ENCODE data around the gene DRC7.

Gene DRC7, protein sequence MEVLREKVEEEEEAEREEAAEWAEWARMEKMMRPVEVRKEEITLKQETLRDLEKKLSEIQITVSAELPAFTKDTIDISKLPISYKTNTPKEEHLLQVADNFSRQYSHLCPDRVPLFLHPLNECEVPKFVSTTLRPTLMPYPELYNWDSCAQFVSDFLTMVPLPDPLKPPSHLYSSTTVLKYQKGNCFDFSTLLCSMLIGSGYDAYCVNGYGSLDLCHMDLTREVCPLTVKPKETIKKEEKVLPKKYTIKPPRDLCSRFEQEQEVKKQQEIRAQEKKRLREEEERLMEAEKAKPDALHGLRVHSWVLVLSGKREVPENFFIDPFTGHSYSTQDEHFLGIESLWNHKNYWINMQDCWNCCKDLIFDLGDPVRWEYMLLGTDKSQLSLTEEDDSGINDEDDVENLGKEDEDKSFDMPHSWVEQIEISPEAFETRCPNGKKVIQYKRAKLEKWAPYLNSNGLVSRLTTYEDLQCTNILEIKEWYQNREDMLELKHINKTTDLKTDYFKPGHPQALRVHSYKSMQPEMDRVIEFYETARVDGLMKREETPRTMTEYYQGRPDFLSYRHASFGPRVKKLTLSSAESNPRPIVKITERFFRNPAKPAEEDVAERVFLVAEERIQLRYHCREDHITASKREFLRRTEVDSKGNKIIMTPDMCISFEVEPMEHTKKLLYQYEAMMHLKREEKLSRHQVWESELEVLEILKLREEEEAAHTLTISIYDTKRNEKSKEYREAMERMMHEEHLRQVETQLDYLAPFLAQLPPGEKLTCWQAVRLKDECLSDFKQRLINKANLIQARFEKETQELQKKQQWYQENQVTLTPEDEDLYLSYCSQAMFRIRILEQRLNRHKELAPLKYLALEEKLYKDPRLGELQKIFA

DNA sequence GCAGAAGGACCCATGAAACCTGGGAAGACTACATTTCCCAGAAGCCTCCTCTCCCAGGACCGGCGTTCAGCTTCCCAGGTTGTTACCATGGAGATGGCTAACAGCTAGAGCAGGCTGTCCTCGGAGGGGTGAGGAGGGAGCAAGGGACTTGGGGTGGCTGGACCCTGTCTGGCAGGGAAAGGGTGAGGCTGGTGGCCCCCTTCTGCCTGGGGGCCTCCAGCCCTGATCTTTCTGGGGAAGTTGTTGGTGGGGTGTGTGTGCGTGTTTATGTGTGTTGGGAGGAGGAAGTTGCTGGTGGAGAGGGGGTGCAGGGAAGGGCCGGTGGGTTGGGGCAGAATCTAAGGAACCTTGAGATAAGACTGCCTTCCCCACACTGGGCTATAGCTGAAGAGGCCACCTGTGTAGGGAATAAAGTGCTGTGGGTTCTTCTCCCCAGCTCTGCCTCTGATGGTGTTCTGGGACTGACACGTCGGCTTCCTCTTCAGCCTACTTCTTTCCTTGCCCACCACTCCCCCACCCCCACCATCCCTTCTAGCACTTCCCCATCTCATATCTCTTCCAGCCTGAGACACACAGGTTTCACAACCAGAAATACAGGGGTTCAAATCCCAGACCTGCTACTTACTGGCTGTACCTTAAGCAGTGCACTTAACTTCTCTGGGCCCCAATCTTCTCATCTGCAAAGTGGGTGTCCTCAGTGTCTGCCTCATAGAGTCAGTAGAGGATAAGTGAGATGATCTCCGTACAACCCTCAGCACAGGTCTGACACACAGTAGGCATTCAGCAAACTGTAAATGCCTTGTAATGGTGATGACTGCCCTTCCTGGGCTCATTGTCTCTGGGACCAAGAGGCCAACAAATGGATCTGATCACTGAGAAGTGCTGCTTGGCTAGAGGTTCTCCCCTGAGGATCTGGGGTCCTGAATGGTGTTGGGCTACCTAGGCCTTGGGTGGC lies at the start of gene DRC7:
DRC7 (plus strand) TSS at position 82 of the 955 bp plus-strand sequence. CDS start 3,144 bp downstream, outside the sequence.
- peak; percentile 61 to 76 for DNase-seq

DNA sequence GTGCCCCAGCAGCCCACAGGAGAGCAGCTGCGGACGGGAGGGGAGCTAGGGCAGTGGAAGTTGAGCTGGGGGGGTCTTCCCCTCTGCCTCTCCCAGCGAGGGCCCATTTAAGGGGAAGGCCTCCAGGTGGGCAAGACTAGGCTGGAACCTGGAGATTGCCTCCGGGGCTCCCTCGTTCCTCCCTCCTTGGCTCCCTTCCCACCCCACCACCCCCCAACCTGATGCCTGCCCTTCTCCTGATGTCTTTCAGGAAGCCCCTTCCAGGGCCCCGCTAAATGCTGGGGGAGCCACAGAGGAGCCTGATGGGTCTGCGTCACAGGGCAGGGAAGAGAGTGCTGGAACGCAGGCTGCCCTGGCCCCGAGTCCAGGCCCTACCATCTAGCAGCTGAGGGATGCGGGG lies 49.4 kb upstream of the DRC7 start:
- DNase-seq: no peak

DNA sequence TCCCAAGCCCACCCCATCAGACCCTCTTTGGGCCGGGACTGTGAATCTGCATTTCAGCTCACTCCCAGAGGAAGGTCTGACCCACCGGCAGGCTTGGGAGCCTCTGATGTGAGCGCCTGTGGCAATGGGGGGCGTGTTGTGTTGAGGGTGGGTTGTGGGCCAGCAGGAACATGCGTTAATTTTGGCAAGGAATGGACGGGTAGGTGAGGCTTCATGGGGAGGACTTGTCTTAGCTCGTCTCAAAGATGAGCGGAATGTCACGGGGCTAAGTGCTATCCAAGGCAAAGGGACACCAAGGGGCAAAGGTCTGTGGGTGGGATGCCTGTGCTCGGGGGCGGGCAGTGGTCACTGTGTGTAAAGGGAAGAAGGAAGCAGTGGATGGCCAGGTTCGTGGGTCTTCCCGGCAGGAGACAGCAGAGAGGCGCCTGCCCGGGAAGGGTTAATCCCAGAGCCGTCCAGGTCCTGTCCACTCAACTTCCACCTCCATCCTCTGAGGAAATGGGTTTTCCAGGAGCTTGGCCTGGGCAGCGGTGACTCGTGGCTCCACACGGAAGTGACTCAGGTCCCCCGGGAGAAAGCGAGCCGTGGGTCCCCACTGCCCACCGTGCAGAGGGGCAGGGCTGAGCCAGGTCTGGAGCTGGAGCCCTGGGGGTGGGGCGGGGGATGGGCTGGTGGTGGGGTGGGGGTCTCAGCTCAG lies 48.8 kb upstream of the DRC7 start:
- no peak for DNase-seq

DNA sequence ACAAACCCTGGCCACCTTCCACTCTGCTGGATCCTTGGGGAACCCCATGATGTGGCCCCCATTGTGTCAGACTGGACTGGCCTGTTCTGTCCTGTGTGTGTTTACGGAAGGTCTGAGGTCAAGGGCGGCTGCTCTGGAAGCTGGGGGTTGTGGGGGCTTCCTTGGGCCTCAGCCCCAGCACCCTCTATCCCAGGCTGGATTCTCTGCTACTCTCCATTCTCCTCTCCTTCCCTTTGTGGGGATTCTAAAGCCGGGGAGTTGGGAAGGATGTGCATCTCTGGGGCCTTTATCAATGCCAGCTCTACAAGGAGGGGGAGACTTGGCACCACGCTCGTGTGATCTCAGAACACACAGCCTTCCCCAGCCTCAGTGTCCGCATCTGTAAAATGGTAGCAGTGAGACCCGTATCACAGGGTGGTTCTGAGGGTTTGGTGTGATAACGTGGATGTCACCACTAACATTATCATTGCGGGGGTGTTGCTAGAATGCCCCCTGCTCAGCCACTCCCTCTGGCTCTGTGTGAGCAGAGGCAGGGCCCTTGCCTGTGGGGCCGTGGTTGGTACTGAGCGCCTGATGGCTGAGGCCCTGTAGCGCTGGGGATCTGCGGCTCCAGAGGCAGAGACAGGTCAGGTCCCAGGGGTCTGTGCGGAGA lies 48.1 kb upstream of the DRC7 start:
- DNase-seq: no peak

DNA sequence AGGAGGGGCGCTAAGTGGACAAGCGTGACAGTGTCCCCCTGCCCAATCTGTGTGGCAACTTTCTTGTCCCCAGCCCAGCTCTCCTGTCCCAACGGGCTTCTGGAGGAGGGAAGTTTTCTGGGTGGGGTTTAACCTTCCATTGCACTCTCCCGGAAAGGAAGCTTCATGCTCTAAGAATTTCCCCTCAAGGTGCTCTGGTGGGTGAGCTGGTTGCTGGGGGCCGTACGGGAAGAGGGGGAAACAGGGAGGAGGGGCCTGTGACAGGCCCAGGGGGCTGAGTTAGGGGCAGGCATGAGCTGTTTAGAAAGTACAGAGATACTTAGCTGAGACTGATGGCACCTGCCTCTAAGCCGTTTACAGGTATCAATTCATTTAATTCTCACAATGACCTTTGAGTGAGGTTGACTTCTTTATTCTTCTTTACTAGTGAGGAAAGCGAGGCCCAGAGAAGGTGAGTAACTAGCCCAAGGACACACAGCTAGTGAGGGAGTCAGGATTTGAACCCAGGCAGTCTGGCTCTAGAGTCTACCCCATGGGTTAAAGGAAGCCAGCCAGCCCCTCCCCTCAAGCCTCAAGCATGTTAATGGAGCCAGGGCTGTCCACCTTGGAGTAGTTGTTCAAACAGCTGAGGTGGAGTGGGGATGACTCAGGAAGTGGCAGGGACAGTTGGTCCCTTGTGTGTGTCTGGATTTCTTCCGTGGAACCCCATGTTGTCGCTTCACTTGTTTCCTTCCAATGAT lies 47.3 kb upstream of the DRC7 start:
- DNase-seq: no peak

DNA sequence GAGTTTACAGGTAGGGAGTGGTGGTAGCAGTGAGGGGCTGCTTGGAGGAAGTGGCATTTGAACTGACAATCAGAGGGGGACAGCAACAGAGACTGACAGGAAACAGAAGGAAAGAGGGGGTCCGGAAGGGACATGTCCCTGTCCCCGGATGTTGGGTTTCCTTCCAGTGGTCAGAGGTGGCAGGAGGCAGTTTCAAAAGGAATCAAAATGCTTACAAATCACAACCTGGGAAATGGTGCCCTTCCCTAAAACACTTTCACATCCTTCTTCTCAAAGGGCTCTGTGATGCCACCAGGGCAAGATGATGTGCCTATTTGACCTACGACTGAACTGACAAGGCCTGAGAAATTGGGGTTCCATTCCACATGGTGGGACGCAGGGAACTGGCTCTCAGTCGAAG lies 46.5 kb upstream of the DRC7 start:
- DNase-seq: no peak

DNA sequence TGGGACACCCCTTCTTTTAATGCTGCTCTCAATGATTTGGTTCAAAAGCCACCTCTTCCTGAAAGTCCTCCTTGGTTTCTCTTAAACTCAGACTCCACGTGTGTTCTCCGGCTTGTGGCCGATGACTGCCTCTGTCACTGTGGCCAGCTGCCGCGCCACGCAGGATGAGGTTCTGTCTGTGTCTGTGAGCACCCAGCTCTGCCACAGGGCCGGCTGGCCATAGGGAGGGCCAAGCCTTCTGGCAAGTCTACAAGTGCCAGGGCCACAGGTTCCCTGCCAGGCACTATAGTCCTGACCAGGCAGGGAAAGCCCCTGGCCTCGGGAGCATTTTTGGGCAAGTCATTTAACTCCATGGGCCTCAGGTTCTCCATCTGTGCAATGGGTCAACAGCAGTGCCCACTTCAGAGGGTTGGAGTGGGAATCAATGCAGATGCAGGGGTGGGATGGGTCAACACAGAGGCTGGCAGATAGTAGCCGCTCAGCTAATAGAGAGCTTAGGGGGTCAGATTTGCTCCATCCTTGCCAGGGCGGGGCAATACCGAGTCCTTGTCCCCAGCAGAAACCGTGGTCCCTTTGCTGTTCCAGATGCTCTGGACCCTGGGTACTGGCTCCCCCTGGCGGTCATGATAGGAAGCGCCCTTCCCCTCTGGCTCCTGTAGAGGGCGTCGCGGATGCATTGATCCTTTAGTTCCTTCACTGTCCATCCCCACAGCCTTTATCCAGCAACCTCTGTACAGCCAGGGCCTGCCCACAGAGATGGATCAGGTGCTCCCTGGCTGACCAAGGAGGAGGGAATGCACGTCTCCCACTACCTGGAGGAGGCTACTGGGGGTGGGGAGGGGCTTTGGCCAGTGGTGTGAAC lies 45.8 kb upstream of the DRC7 start:
- DNase-seq: peak; percentile 70 to 73

DNA sequence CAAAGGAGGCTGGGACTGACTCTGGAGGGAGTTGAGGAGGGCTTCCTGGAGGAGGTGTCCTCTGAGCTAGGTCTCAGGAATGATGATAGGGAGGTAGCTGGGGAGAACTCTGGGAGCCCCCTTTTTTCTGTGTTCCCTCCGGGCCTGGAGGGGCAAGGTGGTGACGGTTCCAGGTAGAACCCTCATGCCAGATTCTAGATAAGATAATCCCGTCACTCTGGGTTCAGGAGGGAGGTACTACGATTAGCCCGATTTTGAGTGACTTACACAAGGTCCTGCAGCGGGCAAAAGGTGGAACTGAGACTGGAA lies 45.2 kb upstream of the DRC7 start:
- no peak for DNase-seq

DNA sequence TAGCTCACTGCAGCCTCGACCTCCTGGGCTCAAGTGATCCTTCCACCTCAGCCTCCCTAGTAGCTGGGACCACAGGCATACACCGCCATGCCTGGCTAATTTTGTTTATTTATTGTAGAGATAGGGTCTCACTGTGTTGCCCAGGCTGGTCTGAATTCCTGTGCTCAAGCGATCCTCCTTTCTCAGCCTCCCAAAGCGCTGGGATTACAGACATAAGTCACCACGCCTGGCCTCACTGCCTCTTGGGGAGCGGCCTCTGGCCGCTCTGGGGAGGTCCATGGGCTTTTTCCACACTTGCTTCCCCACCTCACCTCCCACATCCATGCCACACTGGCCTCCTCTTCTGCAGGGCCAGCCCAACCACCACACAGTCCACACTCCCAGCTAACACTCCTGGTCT lies 44.8 kb upstream of the DRC7 start:
- DNase-seq: no peak

DNA sequence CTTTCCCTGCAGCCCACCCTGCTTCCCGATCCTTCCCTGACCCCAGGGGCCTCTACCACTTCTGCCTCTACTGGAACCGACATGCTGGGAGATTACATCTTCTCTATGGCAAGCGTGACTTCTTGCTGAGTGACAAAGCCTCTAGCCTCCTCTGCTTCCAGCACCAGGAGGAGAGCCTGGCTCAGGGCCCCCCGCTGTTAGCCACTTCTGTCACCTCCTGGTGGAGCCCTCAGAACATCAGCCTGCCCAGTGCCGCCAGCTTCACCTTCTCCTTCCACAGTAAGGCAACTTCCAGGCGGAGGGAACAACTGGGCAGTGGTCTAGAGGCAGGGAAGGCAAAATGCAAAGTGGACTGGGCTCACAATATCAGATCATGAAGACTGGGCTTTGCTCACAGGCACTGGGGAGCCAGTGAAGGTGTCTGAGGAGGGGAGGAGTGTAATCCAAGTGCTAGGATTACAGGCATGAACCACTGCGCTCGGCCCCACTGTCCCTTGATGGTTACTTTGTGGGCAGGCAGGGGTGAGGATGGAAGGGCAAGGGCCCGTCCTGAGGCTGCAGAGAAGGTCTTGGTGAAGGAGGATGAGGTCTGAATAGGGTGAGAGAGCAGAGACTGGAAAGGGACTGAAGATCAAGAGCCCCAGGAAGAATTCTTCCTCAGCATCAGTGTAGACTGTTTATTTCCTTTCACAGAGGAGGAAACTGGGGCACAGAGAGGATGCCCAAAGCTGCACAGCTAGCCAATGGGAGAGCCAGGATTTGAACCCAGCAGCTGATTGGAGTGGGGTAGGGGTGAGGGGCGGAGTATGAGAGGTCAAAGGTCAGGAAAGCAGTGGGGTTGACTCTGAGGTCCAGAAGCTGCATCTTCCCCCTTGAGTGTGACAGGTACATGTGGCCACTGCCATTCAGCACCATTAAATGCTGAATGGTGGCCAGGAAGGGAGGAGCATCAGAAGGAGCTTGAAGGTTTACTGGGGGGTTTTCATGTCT lies 43.0 kb upstream of the DRC7 start:
- no peak for DNase-seq

DNA sequence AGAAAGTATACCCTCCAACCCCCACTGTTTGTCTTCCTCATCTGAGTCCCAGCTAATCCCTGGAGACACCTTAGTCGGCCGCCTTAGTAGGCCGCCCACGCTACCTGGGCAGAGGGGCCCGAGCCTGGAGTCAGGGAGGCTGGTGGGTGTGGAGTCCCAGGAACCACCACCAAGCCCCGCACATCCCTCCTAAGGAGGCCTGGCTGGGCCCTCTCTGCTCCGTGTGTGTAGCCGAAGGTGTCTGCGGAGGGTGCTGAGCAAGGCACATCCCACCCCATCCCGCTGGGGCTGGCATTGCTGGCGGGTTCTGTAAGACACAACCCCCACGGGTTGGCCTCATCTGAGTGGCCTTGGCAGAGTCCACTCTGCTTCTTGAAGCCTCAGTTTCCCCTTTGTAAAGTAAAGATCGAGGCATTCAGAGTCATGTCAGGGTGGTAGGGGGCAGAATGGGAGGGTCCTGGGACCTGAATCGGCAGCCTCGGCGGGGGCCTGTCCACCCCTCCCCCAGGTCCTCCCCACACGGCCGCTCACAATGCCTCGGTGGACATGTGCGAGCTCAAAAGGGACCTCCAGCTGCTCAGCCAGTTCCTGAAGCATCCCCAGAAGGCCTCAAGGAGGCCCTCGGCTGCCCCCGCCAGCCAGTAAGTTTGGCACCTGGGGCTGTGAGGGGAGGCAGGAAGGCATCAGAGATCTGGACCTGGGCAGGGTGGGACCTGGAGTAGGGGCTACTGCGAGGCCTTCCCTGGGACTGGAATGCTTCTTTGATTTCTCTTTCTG lies 41.7 kb upstream of the DRC7 start:
- DNase-seq: no peak

DNA sequence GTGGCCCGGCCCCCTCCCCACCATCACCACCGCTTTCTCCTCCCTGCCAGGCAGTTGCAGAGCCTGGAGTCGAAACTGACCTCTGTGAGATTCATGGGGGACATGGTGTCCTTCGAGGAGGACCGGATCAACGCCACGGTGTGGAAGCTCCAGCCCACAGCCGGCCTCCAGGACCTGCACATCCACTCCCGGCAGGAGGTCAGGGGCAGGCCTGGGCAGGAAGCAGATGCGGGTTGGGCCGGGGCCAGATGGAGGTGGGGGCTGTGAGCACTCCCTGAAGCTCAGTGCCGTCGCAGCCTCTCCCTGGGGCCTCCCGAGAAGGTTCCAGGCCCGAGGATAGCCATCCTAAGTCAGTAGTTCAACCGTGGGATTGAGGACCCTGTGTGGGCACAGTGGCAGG lies 40.7 kb upstream of the DRC7 start:
- DNase-seq: no peak

DNA sequence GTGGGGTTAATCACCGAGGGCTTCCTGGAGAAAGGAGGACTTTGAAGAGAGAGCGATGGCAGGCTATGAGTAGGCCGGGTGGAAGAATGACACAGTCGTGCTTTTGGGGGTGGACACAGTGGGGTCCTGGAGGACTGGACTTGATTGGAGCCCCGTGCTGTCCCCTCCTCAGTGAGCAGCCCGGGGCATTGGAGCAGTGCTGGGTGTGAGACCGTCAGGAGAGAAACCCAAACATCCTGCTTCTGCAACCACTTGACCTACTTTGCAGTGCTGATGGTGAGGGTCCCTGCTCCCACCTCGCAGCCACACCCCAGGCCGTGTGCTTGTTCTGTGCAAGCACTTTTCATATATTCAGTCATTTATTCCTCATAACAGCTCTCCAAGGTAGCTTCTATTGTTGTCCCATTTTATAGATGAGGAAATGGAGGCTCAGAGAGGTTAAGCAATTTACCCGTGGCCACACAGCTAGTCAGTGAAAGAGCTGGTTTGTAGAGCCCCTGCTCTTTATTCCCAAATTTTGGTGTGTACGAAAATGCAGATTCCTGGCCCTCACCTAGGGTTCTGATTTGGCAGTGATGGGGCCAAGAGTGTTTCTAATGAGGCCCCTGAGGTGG lies 38.2 kb upstream of the DRC7 start:
- DNase-seq: no peak

DNA sequence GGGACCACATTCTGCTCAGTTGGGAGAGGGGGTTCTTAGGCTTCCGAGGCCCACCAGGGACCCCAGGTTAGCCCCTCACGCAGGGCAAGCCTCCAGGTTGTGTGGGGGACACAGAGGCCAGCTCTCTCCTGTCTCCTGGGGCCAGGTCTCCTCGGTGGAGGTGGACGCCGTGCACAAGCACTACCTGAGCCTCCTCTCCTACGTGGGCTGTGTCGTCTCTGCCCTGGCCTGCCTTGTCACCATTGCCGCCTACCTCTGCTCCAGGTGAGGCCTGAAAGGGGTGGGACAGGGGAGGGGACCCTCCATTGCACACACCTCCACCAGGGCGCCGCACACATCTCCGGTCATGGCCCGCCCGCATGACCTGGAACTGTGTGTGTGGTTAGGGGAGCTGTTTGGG lies 37.4 kb upstream of the DRC7 start:
- no peak for DNase-seq

DNA sequence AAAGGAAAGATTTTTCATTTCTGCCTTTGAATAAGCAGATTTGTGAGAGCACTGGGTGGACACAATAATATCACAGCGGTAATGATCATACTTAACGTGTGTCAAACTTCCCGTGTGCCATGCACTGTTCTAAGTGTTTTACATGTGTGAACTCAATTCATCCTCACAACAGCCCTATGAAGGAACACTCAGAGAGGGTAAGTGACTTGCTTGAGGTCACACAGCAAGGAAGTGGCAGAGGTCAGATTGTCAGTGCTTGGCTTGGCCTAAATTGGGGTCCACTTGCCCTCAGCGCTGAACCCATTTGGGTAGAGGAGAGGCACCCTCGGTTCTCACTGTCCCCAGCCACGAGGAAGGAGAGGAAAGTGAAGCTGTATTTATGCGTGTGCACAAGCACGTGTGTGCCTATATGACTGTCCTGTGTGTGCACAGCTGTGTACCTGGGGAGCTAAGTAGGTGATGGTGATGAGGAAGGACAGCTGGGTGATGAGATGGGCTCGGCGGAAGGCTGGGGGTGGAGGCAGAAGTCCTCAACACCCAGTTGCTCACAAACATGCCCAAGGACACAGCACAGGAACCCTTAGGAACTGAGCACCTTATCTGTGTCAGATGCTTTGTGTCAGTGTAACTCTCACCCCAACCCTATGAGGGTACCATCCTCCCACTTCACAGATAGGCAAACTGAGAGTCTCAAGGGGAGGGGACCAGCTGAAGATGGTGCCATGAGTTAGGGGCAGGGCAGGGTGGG lies 36.3 kb upstream of the DRC7 start:
- no peak for DNase-seq

DNA sequence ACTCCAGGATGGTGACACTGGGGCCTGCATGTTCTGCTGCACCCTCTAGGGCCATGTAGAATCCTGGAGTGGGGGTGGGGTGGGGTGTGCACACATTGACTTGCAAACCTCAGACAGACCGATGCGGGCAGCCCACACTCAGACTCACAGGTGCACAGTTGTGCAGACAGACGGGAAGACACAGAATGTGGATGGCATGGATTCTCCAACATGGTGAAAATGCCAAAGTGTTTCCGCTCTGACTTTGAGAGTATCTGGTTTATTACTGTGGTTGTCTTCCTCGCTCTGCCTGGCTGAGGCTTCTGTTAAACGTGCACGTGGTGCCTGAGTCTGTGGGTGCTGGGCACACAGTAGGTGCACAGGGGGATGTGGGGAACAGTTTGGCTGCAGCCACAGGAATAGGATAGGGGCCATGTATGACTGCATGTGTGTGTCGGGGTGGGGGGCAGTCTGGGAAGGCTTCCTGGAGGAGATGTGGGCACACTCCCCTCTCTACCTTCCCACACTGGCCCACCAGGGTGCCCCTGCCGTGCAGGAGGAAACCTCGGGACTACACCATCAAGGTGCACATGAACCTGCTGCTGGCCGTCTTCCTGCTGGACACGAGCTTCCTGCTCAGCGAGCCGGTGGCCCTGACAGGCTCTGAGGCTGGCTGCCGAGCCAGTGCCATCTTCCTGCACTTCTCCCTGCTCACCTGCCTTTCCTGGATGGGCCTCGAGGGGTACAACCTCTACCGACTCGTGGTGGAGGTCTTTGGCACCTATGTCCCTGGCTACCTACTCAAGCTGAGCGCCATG lies 35.5 kb upstream of the DRC7 start:
- no peak for DNase-seq

All from SHP77 (cell line).